Measurements from ENCODE around the gene REM1.

GRCh38 chr20:31476294-31476585, 1.2 kb downstream of the REM1 start:
- TF ChIP-seq CTCF (IDR thresholded peaks at IDR 0.05; ENCODE audit: insufficient read depth, low read depth, low read length) (no peak), EZH2 (IDR thresholded peaks at IDR 0.05; ENCODE audit: insufficient read depth, low read length) (no peak)
